ENCODE measurements around the gene LY6G6D.

Gene LY6G6D

DNA sequence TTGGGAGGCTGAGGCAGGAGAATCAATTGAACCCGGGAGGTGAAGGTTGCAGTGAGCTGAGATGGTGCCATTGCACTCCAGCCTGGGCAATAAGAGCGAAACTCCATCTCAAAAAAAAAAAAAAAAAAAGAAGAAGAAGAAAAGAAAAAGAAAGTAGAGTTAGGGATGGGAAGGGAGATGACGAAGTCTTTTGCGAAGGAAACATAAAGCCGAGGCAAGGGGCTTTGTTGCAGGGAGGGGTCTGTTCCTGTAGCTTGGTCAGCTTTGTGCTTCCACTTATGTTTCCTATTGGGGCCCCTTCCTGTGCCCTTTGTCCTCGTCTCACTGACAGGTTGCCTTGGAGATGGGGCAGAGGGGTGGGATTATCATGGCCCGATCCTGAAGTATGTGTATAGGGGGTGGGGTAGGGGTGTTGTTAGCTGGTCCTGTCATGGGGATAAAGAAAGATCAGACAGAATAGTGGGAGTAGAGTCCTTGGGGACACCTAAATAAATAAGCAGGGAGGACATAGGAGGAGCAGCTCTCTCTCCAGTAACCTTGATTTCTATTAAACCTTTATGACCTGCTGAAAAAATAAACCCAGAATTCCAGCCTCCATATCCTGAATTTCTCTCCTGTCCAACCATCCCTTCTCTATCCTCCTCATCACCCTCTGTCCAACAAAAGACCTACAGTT lies 22.3 kb downstream of the LY6G6D start:
- DNase-seq = peak; percentile 70

- peak; percentile 96 for DNase-seq
Observed at GRCh38 chr6:31737991-31738979, 23.1 kb downstream of the LY6G6D start.

GRCh38 chr6:31739639-31740396 lies 24.7 kb downstream of the LY6G6D start, which contains the start of gene MSH5:
TSS of gene MSH5 (plus strand) at chr6:31740005. CDS start at chr6:31740467, 462 bp downstream.
- peak; percentile 100 for DNase-seq

DNA sequence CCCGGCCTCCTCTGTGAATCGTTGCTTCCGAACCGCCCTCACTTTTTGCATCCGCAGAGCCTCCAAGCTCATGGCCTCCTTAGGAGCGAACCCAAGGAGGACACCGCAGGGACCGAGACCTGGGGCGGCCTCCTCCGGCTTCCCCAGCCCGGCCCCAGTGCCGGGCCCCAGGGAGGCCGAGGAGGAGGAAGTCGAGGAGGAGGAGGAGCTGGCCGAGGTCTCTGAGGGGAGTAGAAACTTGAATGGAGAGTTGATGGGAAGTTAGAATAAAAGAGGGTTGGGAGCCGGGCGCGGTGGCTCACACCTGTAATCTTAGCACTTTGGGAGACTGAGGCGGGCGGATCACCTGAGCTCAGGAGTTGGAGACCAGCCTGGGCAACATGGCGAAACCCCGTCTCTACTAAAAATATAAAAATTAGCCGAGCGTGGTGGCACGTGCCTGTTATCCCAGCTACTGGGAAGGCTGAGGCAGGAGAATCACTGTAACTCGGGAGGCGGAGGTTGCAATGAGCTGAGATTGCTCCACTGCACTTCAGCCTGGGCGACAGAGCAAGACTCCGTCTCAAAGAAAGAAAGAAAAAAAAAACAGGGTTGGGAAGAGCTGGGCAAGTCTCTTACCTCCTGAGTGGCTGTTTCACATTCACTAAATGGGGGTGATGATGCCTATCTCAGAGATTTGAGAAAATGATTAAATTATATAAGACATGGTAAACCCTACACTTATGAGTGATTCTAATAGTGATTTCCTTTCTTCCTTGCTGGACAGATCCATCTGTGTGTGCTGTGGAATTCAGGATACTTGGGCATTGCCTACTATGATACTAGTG lies 25.5 kb downstream of the LY6G6D start:
- peak; percentile 61 for DNase-seq

GRCh38 chr6:31741815-31742214 lies 26.7 kb downstream of the LY6G6D start:
- no peak for DNase-seq

DNA sequence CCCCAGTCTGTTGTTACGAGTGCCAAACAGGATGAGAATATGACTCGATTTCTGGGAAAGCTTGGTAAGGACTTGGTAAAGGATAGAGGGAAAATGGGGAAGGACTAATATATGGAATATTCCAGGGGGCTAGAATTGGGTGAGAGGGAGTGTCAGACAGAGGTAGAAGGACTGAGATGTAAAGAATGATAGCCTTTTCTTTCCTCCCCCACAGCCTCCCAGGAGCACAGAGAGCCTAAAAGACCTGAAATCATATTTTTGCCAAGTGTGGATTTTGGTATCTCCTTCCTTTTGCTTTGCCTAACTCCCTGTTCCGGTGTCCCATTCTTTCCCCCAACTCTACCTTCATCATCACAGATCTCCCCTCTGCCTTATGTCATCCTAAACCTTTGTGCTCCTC lies 27.7 kb downstream of the LY6G6D start:
- DNase-seq = no peak

- no peak for DNase-seq
Observed at GRCh38 chr6:31744422-31744821, 29.3 kb downstream of the LY6G6D start.

DNA sequence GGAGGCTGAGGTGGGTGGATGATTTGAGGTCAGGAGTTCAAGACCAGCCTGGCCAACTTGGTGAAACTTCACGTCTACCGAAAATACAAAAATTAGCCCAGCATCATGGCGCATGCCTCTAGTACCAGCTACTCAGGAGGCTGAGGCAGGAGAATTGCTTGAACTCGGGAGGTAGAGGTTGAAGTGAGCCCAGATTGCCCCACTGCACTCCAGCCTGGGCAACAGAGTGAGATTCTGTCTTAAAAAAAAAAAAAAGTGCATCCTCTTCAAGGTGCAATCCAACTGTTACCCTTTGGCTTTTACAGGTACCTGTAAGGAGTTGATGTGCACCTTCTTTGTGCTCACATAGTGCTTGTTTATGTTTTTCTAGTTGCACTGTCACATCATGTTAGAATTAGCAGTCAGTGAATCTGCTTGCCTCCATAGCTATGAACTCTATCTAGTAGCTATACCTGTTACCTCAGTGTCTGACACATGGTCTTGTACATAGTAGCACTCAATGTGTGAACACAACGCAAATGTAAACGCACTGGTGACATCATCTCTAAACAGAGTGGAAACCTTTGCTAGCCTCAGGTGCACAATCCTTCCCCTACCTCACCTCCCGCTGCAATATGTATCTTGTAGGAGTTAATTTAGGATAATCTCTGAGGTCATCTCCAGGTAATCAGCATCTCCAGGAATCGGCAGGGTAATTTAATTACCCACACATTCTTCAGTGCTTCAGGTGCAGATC lies 34.3 kb downstream of the LY6G6D start:
- DNase-seq = no peak

DNA sequence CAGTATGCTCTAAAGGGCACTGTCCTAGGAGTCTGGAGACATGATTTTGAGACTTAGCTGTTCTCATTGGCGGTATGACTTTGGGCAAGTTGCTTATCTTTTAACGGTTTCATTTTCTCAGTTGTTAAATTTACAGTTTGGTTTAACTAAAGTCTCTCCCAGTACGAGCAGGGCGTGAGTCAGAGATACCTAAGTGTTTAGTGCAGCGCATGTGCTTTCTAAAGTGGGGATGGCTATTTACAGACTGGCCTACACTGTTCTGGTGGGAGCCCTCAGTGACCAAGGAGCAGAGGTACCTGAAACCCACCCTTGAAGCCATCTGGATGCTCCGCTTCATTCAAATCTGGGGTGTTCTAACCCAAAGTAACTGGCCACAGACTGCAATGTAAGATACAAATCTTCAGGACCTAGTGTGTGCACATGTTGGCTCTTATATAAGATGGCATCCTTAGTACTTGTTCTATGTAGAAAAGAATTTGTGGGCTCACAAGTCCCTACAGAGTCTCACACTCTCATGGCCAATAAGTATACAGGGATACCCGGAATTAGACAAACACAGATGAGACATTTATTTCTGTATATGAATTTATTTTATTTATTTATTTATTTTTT lies 35.4 kb downstream of the LY6G6D start:
- DNase-seq = no peak

DNA sequence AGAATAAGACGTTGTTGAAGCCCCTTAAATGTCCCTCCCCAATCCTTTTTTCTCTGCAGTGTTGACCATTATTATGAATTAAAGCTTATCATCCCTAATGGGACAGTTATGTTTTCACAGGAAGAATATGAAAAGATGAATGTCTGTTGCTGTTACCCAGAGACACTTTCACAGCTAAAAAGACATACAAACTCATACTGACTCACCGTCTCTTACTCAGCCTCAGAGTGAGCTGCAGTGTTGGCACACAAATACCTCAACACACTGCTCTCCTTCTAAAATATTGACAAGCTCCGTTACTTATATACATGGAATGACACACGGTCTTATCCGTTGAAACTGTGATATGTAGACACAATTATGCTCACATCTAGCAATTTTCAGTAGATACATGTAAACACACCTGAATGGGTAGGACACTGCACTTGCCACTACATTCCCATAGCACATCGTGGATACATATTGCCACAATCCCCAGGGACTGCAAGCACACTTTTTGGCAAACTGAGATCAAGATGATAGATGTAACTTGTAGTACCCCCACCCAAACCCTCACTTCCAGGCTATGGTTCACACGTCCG lies 37.7 kb downstream of the LY6G6D start:
- no peak for DNase-seq

- no peak for DNase-seq
Observed at GRCh38 chr6:31758281-31758680, 43.1 kb downstream of the LY6G6D start.

DNA sequence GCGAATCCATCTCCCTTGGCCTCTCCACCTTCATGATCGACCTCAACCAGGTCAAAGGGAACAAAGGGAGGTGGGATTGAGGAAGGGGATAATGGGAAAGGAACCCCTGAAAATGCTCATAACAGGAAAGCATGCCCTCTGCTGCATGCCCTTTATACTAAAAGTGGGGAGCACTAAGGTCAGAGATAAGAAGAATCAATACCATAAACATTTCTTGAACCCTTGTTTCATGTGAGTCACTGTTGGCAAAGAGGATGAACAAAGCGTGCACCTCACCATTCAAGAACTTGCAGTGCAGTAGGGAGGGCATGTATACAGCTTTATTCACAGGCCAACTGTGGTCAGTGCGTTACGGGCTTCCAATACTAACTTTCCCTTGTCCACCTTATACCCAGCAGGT lies 45.6 kb downstream of the LY6G6D start:
- no peak for DNase-seq

DNA sequence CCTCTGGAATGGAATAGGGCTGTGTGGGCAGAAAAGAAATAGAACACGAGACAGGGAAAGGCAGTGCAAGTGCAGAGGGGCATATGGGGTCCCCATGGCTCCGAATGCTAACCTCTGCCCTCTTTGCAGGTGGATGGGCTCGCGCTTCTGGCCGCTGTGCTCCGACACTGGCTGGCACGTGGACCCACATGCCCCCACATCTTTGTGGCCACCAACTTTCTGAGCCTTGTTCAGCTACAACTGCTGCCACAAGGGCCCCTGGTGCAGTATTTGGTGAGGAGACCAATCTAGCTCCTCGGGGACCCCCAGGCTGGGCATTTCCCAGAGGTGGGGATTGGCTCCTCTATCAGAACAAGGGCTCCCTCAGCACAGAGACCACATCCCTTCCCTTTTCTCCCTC lies 46.2 kb downstream of the LY6G6D start:
- DNase-seq = no peak

GRCh38 chr6:31762356-31762755 lies 47.2 kb downstream of the LY6G6D start, which contains the start of gene SAPCD1:
TSS of gene SAPCD1 (plus strand) at chr6:31762656. CDS start at chr6:31763055, 399 bp downstream.
- DNase-seq = no peak

- no peak for DNase-seq
Observed at GRCh38 chr6:31762878-31763618, 47.9 kb downstream of the LY6G6D start.

DNA sequence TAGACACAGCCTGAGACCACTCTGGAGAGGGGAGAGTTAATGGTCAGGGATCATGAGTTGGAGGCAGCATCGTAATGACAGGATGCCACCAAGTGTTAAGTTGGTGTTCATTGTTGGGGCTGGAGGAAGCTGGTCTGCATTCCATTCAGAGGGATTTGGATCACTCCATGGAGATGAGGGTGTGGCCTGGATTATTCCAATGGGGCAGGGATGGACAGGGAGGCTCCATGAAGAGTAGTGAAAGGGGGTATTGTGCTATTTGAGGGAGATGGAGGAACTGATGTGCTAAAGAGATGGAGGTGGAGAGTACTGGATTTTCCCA lies 48.4 kb downstream of the LY6G6D start:
- no peak for DNase-seq

GRCh38 chr6:31764198-31764597 lies 49.0 kb downstream of the LY6G6D start:
- DNase-seq = no peak

- DNase-seq = no peak
Observed at GRCh38 chr6:31765559-31765909, 50.4 kb downstream of the LY6G6D start.

- no peak for DNase-seq
Observed at GRCh38 chr6:31765910-31766794, 51.0 kb downstream of the LY6G6D start.
